OCI-M2 (cell line): Measurements from ENCODE around the gene SSBP4.
"Not testable (repeated sequence)": the region's sequence is repeated elsewhere in the genome, so short reads cannot be mapped to it uniquely, and the experiment has no call there.

ENCODE experiments used
- DNase-seq: peaks from one replicate; lab custom pipeline; 2025; ENCODE audit not compliant: unreplicated experiment; lab: John Stamatoyannopoulos, UW

Gene SSBP4

GRCh38 chr19:18392926-18393325 is 26.3 kb upstream of the SSBP4 start:
- DNase-seq = no peak

GRCh38 chr19:18393836-18394235 is 25.4 kb upstream of the SSBP4 start:
- DNase-seq = no peak

DNA sequence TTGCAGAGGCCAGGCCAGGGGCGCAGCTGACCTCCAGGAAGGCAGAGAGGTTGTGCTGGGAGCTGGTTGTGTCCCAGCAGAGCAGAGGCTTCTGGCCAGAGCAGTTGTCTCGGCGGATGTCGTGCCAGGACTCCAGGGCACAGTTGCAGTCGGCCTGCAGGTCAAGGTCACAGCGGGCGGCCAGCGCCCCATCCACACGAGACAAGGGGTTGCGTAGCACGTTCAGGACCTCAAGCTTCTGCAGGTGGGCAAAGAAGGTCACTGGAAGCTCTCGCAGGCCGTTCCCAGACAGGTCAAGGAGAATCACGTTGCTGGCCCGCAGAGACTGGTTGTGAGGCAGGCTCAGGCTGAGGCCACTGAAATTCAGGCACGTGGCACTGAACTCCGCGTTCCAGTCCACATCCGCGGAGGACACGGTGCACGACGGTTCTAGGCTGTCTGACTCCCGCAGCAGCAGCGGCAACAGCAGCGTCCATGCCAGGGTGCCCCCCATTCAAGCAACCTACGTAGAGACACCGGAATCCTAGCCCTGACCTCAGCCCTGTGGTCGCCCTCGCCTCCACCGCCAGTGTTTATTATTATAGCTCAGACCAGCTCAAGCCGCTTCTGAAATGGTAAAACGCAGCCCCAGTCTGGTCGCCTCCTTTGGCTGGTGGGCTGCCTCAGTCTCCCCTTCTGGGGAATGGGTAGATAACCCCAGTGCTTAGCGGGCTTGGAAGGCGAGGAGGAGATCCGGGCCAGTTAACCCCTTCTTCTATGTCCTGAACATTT is 22.5 kb upstream of the SSBP4 start:
- DNase-seq = no peak

DNA sequence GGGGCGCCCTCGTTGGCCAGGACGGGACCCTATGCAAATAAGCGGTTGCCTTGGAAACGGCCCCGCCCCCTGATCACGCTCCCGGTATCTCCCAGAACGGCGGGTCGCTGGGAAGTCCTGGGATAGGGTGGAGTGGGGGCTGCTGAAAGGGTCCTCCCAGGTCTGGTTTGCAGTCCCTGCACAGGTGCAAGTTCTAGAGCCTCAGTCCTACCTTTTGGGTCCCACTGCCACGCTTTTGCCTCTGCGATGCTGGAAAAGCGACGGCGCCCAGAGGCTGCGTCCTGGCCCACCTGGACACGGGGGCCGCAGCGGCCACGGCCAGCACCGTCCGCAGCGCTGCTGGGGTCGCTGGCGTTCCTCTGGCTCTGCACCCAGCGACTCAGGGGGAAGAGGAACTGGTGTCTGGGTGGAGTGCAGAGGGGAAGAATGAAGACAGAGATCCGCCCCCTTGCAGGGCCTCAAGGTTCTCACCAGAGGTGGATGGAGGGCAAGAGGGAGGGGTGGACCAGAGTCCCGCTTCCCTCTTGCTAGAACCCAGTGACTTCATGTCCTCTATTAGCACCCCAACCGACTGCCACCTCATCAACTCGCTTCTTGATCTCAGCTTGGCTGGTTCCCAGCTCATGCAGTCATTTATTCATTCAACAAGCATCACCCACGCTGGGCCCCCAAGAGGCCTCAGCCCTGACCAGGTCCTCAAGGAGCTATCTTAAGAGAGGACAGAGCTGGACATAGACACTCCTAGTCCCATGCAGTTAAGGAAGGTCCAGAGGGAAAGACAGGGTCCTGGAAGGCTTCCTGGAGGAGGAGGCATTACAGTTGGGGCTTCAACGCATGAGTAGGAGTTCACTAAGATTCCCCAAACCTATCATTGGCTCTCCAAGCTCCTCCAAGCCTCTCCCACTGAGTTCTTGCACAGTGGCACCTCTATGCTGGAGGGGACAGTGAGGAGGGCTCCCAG is 21.7 kb upstream of the SSBP4 start, which contains the start of gene LRRC25:
Gene LRRC25, minus strand, starts transcription at position 381 of the 961 bp plus-strand sequence. CDS start 659 bp downstream, outside the sequence.
- no peak for DNase-seq

- DNase-seq = no peak
These were observed 20.2 kb upstream of the SSBP4 start for GRCh38 chr19:18399008-18399407.

DNA sequence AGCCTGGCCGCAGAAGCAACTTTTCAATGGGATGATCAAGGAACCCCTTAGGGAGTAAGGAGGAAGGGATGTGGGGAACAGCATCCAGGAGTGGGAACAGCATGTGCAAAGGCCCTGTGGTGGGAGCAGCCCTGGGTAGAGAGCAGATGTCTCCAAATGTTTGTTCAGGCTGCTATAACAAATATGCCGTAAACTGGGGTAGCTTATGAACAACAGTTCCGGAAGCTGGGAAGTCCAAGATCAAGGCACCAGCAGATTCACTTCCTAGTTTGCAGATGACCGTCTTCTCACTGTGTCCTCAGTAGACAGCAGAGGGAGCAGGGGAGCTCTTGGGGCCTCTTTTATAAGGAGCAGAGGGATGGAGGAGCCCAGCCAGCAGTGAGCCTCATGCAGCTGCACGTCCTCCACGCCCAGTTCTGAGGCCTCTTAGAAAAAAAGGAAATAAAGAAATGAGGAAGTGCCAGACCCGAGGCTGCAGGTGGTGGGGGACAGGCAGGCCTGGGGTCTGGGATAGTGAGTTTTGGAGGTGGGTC is 17.6 kb upstream of the SSBP4 start:
- peak; percentile 71 for DNase-seq

GRCh38 chr19:18402455-18403248 is 16.5 kb upstream of the SSBP4 start:
- DNase-seq = not testable (repeated sequence)

- DNase-seq = not testable (repeated sequence)
These were observed 13.4 kb upstream of the SSBP4 start for GRCh38 chr19:18405754-18406153.

DNA sequence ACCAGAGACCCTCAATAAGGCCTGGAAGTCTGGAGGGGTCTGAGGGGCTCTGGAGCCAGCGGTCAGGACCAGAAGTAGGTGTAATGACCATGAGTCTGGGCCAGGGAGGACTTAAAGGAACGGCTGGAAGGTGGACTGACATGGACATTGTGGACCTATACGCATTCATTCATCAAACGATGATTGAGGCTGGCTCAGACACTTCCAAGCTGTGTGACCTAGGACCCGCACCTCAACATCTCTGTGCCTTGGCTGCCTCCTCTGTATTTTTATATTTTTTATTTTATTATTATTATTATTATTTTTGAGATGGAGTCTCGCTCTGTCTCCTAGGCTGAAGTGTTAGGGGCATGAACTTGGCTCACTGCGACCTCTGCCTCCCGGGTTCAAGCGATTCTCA is 12.4 kb upstream of the SSBP4 start:
- DNase-seq = no peak

DNA sequence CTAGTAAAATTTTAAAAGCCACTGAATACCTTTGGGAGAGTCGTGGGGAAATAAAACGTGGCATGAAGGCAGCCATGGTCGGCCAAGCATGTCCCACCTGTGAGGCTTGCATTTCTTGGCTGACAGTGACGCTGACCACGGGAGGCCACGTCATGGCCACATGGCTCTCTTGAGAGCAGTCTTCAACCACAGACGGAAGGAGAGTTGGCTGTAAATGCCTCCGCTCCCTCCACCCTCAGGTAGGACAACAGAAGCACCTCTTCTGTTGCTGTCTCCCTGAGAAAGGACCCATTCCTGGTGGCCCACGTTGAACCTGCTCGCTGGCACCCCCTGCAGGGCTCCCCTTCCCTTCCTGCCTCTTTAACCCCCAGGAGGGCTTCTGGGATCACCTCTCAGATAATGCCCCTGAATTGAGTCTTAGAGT is 11.1 kb upstream of the SSBP4 start:
- no peak for DNase-seq

DNA sequence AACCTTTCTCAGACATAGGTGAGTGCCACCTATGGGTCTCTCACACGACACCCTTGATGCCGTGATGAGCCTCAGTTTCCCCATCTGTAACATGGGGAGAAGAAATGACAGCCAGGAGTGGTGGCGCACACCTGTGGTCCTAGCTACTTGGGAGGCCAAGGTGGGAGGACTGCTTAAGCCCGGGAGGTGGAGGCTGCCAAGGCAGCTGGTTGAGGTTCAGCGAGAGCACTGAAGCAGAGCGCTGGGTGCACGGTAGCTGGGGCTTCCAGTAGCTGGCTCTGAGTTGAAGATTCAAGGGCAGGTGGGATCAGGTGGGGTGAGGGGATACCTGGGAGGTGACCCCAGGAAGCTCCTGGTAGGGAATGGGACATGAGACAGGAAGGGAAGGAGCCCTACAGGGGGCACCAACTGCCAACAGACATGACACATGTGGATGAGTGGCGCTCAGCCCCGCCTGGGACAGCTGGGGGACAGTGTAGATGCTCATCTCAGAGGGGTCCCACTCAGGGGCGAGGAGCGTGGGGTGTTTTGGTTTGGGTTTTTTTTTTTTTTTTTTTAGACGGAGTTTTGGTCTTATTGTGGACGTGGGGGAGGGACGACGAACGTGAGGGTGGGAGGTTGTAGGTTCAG is 6.5 kb upstream of the SSBP4 start:
- no peak for DNase-seq

GRCh38 chr19:18414504-18415177 is 4.6 kb upstream of the SSBP4 start:
- DNase-seq = no peak

- no peak for DNase-seq
These were observed 3.9 kb upstream of the SSBP4 start for GRCh38 chr19:18415178-18415867.

DNA sequence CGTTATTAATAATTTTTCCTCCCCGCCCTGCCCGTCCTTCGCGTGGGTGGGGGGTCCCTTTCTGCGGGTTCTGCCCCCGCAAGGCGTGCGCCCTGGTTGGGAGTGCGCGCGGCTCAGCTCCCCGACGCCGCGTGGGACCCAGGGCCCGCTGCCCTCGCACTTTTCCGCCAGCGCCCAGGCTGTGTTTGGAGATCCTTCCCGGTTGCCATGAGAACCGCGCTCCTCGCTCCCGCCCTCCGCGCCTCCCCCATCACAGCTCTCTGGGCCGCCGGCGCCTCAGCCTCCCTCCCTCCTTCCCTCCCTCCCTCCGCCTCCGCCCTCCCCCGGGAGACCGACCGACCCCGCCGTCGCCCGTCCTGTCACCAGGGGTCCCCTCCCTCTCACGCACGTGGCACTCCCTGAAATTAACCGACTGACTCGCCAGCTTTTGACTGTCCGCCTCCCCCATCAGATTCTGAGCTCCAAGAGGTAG is 2.4 kb upstream of the SSBP4 start:
- DNase-seq = no peak

- DNase-seq = peak; percentile 68
These were observed 1.8 kb upstream of the SSBP4 start for GRCh38 chr19:18417250-18418028.

GRCh38 chr19:18418029-18418482 is 1.1 kb upstream of the SSBP4 start:
- DNase-seq = no peak

DNA sequence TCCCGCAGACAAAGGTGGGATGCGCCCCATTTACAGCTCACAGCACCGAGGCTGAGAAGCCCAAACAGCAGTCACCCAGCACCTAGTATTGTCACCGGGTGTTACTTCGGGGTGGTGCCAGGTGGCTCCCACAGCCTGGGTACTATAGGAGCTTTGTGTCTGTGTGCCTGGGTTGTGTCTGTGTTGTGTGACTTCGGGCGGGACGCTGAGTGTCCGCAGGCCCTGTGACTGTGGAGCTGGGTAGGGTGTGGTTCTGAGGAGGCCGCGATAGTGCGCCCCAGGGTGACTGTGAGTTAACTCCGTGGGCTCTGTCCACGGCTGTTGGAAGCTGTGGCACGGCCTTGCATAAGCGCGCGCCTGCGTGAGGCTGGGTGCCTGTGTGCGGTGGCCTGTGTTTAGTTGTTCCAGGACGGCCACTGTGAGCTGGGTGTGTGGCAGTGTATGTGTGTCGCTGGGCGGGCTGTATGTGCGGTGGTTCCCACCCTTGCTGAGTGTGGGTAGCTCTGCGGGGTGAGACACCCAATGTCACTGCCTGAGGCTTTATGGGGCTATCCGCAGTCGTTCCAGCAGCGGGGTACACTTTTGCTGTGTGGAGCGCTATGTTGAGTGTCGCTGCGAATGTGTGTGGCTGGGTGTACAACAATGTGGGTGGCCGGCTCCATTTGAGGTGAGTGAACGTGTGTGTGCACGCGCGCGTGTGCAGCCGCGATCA is 559 bp upstream of the SSBP4 start:
- DNase-seq = no peak
